ENCODE data around the gene ADGRA3.
A peak's percentile ranks its signal among the peaks of the same experiment; 100 is the strongest.

ADGRA3 gene

DNA sequence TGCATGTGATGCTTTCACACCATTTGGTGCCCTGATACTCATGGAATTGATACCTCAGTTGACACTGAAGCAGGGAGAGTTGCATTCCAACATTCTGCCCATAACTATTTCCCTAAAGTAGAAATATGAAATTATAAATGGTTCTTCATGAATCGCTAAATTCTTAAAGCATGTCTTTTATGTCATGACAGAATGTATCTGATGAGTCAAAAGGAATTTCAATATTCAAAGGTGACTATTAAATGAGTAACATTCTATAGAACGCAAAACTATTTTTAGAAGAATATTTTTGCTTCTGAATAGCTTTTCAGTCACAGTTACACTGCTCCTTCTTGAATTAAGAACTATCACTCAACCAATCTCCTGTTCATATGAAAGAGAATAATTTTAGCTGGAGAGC lies 152.8 kb downstream of the ADGRA3 start:
- no peak for DNase-seq

DNA sequence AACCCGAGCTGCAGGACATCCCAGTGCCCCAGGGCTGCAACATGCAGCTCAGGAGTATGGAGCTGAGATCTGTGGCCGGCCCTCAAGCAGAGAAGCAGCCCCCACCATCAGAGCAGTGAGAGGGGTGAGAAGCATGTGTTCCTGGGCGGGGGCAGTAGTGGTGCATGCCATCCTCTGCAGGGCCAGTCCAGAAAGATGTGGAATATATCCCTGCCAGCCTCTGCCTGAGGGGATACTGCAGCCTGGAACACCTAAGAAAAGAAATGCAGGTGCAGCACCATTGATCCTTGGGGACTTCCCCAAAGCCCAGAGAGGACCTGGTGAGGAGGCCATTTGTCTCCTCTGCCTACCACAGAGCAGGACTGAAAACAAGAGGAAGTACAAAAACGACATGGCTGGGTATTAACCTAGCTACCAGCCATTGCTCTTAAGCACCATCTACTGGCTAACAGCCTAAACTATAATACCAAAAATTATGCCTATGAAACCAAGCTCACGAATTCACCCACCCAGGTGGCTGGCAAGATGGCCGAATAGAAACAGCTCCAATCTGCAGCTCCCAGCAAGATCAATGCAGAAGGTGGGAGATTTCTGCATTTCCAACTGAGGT lies 158.8 kb downstream of the ADGRA3 start:
- DNase-seq = peak in 1 of 5 donors; percentile 5

DNA sequence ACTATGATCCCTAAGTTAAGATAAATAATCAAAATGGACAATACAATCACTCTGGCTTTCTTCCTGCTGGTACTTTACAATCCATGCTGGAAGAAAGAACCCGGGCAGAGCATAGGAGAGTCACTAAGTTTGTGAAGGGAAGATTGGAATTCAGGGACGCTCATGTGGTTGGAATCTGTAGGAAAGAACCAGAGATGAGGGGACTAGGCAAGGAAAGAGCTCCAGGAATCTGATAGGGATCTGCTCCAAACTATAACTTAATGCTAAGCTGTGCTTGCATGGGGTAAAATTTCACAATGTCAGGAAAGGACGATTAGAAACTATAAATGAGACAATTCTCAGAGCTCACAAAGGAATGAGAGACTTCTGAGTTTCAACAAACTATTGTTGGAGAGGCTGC lies 167.5 kb downstream of the ADGRA3 start:
- DNase-seq = no peak

DNA sequence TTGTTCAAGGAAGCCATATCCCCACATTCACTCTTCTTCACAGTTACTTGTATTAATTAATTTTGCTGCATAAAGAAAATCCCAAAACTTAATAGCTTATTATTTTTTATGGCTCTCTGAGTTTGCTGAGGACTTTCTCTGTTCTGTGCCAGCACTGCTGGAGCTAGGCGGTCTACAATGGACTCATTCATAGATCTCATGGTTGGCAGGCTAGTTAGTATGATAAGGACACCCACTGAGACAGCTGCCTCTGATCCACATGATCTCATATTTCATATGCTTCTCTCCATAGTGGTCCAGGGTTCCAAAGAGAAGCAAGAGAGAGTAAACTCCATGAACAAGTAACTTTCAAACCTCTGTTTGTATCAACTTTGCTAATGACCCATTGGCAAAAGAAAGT lies 170.2 kb downstream of the ADGRA3 start:
- no peak for DNase-seq

GRCh38 chr4:22345055-22345454 lies 170.8 kb downstream of the ADGRA3 start:
- DNase-seq = no peak

- no peak for DNase-seq
These were observed 172.3 kb downstream of the ADGRA3 start for GRCh38 chr4:22343606-22344005.

- DNase-seq = no peak
These were observed 176.4 kb downstream of the ADGRA3 start for GRCh38 chr4:22339491-22339890.

- no peak for DNase-seq
These were observed 177.1 kb downstream of the ADGRA3 start for GRCh38 chr4:22338796-22339195.

Measured in T-helper 1 cell (primary cell).